Hepatocyte (in vitro differentiated cells): Measurements from ENCODE around the gene RABL6. TPM values are rescaled to one million over a fixed set of nuclear protein-coding genes. Genes with fewer than 3 reads are reported as not detected.

Source experiments
- DNase-seq: peaks from one replicate; pipeline ENCODE4 v3.0.0-alpha.2; 2016; ENCODE audit warnings: low spot score
- H2AFZ ChIP-seq: fragments of 200-600 bp; sonication (generic); 2 replicates; pipeline ENCODE4 v1.6.0; 2016; ENCODE audit warnings: antibody characterized with exemption, mild to moderate bottlenecking
- H3K27ac ChIP-seq: fragments of 200-600 bp; sonication (generic); 2 replicates; pipeline ENCODE4 v1.5.1; 2016; ENCODE audit warnings: mild to moderate bottlenecking
- H3K27me3 ChIP-seq: fragments of 200-600 bp; sonication (generic); 2 replicates; pipeline ENCODE4 v1.6.1; 2016
- H3K36me3 ChIP-seq: fragments of 200-600 bp; sonication (generic); replicated peaks from 2 replicates; pipeline ENCODE4 v1.5.1; 2016; ENCODE audit warnings: low read depth; ENCODE audit not compliant: insufficient read depth
- H3K4me1 ChIP-seq: fragments of 200-600 bp; sonication (generic); 2 replicates; pipeline ENCODE4 v1.5.1; 2016; ENCODE audit warnings: mild to moderate bottlenecking, moderate library complexity; ENCODE audit not compliant: insufficient read depth
- H3K4me2 ChIP-seq: fragments of 200-600 bp; sonication (generic); 2 replicates; pipeline ENCODE4 v1.6.0; 2016
- H3K4me3 ChIP-seq: fragments of 200-600 bp; sonication (generic); 2 replicates; pipeline ENCODE4 v1.5.1; 2016; ENCODE audit warnings: mild to moderate bottlenecking
- H3K79me2 ChIP-seq: fragments of 200-600 bp; sonication (generic); 2 replicates; pipeline ENCODE4 v1.6.0; 2017; ENCODE audit warnings: mild to moderate bottlenecking
- H3K9me2 ChIP-seq: fragments of 200-600 bp; sonication (generic); replicated peaks from 2 replicates; pipeline ENCODE4 v1.6.0; 2017; ENCODE audit warnings: mild to moderate bottlenecking; ENCODE audit not compliant: insufficient read depth
- H3K9me3 ChIP-seq: fragments of 200-600 bp; sonication (generic); 2 replicates; pipeline ENCODE4 v1.5.1; 2016; ENCODE audit warnings: low read depth, mild to moderate bottlenecking
- H4K20me1 ChIP-seq: fragments of 200-600 bp; sonication (generic); 2 replicates; pipeline ENCODE4 v1.6.0; 2016; ENCODE audit warnings: mild to moderate bottlenecking; ENCODE audit not compliant: insufficient read depth, poor library complexity, severe bottlenecking
- EZH2 ChIP-seq: fragments of 200-600 bp; sonication (generic); IDR thresholded peaks from 2 replicates; pipeline ENCODE4 v1.6.1; 2016; ENCODE audit warnings: antibody characterized with exemption, mild to moderate bottlenecking, borderline replicate concordance
- EZH2phosphoT487 ChIP-seq: fragments of 200-600 bp; sonication (generic); IDR thresholded peaks from one replicate; pipeline ENCODE4 v1.6.1; 2018; ENCODE audit warnings: antibody characterized with exemption, mild to moderate bottlenecking, low read depth, moderate library complexity; ENCODE audit not compliant: unreplicated experiment, severe bottlenecking
- WGBS: methylation state at CpG from one replicate; pipeline ENCODE4 v1.1.6; 2016; ENCODE audit warnings: low lambda C conversion rate; ENCODE audit errors: missing lambda C conversion rate; 5-methylcytosine and 5-hydroxymethylcytosine counted together
- polyA plus RNA-seq: library from polyadenylated mRNA; unstranded; fragments of >200 nt; fragmentation: Nextera tagmentation; extraction: Ambion mirVana; gene quantifications from 2 replicates; pipeline ENCODE4 v1.2.1, GENCODE V29; 2016
- total RNA-seq: library from RNA; depleted of rRNA; stranded (reverse); fragments of >200 nt; gene quantifications from 2 replicates; pipeline ENCODE4 v1.2.3, GENCODE V29; 2014
- TF ChIP-seq, protein P1 (sequence below): fragments of 200-600 bp; sonication (generic); IDR thresholded peaks from 2 replicates; pipeline ENCODE4 v1.5.1; 2016; ENCODE audit warnings: antibody characterized with exemption, mild to moderate bottlenecking; ENCODE audit not compliant: poor library complexity

Gene RABL6
- total and polyA plus RNA-seq, 2 experiments from 2014 or later: 72.3 to 103 TPM

DNA sequence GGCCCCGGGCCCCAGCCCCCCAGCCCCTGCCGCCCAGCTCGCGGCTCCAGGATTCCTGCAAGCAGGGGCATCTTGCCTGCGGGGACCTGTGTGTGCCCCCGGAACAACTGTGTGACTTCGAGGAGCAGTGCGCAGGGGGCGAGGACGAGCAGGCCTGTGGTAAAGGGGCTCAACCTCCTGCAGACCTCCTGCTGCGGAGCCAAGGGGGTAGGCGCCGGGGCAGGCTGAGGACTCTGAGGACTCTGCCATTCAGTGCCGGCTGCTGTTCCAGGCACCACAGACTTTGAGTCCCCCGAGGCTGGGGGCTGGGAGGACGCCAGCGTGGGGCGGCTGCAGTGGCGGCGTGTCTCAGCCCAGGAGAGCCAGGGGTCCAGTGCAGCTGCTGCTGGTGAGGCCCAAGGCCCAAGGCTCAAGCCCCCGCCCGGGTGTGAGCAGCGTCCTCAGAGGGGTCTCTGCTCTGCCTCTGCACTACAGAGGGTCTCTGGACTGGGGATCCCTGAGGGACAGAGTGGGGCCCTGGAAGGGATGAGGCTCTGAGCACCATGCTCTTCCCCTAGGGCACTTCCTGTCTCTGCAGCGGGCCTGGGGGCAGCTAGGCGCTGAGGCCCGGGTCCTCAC lies 47.8 kb downstream of the RABL6 start:
- Histone ChIP-seq H3K9me3 (no peaks in the 10 kb centered on the region), H3K4me2 (no peak overlapping the region), H3K9me2 (no peaks in the 10 kb centered on the region), H4K20me1 (peaks cover 2% of the 10 kb centered on the region), H3K4me1 (peaks cover 19% of the 10 kb centered on the region), H3K27me3 (no peaks in the 10 kb centered on the region), H3K27ac (no peak overlapping the region), H3K36me3 (no peaks in the 10 kb centered on the region), H3K79me2 (peaks cover 3% of the 10 kb centered on the region), H2AFZ (no peak overlapping the region), H3K4me3 (no peak overlapping the region)
- WGBS: 90% methylated on average over 26 of the region's 26 CpGs
- no peak for DNase-seq
- TF ChIP-seq EZH2 (no peak), EZH2phosphoT487 (no peak)
- TF ChIP-seq, protein P1, sequence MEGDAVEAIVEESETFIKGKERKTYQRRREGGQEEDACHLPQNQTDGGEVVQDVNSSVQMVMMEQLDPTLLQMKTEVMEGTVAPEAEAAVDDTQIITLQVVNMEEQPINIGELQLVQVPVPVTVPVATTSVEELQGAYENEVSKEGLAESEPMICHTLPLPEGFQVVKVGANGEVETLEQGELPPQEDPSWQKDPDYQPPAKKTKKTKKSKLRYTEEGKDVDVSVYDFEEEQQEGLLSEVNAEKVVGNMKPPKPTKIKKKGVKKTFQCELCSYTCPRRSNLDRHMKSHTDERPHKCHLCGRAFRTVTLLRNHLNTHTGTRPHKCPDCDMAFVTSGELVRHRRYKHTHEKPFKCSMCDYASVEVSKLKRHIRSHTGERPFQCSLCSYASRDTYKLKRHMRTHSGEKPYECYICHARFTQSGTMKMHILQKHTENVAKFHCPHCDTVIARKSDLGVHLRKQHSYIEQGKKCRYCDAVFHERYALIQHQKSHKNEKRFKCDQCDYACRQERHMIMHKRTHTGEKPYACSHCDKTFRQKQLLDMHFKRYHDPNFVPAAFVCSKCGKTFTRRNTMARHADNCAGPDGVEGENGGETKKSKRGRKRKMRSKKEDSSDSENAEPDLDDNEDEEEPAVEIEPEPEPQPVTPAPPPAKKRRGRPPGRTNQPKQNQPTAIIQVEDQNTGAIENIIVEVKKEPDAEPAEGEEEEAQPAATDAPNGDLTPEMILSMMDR: no peak

DNA sequence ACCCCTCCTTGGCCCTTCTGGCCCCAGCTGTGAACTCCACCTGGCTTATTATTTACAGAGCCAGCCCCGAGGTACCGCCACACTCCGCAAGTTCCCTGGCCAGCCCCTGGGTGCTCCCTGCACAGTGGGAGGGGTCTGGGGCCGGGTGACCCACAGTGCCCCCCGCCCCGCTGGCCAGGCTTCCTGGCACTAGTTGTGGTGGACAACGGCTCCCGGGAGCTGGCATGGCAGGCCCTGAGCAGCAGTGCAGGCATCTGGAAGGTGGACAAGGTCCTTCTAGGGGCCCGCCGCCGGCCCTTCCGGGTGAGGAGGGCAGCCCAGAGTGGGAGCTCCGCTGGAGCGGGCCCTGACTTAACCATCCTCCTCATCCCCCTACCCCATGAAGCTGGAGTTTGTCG lies 48.3 kb downstream of the RABL6 start:
- no peak overlapping the region for H3K4me2 ChIP-seq
- H3K36me3 ChIP-seq: no peaks in the 10 kb centered on the region
- 83% methylated on average over 15 of the region's 15 CpGs for WGBS
- H3K9me2 ChIP-seq: no peaks in the 10 kb centered on the region
- no peak for DNase-seq
- no peaks in the 10 kb centered on the region for H3K9me3 ChIP-seq
- H3K4me1 ChIP-seq: peaks cover 16% of the 10 kb centered on the region
- TF ChIP-seq EZH2 (no peak), EZH2phosphoT487 (no peak)
- TF ChIP-seq, protein P1: no peak
- H4K20me1 ChIP-seq: no peaks in the 10 kb centered on the region
- H3K27ac ChIP-seq: no peak overlapping the region
- H2AFZ ChIP-seq: no peak overlapping the region
- H3K79me2 ChIP-seq: no peaks in the 10 kb centered on the region
- no peak overlapping the region for H3K4me3 ChIP-seq
- no peaks in the 10 kb centered on the region for H3K27me3 ChIP-seq

DNA sequence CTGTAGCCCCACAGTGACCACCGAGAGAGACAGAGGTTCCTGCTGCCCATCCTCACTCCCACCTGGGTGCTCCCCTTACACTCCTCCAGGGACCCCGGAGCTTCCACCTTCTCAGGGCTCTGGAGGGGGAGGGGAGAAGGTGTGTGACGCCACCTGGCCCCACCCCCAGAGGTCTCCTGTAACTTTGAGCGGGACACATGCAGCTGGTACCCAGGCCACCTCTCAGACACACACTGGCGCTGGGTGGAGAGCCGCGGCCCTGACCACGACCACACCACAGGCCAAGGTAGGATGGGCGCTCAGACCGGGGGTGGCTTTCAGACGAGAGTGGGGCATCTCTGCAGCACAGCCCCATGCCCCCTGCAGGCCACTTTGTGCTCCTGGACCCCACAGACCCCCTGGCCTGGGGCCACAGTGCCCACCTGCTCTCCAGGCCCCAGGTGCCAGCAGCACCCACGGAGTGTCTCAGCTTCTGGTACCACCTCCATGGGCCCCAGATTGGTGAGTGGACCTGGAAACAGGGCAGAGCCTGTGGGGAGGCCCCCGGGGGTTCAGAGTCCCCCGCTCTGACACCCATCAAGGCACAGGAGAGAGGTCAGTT lies 48.9 kb downstream of the RABL6 start:
- H3K4me1 ChIP-seq: peaks cover 16% of the 10 kb centered on the region
- H2AFZ ChIP-seq: no peak overlapping the region
- H3K36me3 ChIP-seq: no peaks in the 10 kb centered on the region
- no peaks in the 10 kb centered on the region for H3K9me2 ChIP-seq
- H4K20me1 ChIP-seq: no peaks in the 10 kb centered on the region
- WGBS: 91% methylated on average over 12 of the region's 14 CpGs
- H3K9me3 ChIP-seq: no peaks in the 10 kb centered on the region
- TF ChIP-seq EZH2 (no peak), EZH2phosphoT487 (no peak)
- TF ChIP-seq, protein P1: no peak
- H3K27ac ChIP-seq: no peak overlapping the region
- DNase-seq: peak; percentile 7
- H3K4me3 ChIP-seq: no peak overlapping the region
- no peaks in the 10 kb centered on the region for H3K27me3 ChIP-seq
- no peaks in the 10 kb centered on the region for H3K79me2 ChIP-seq
- no peak overlapping the region for H3K4me2 ChIP-seq
